NCI-H2107 treated with DMSO at 0.1 percent for 48 hours (cell line): ENCODE results near the gene PRR13.
A peak's percentile ranks its signal among the peaks of the same experiment; 100 is the strongest.

ENCODE experiments used
- DNase-seq: peaks from one replicate; lab custom pipeline; 2025; ENCODE audit not compliant: unreplicated experiment; lab: John Stamatoyannopoulos, UW

PRR13 gene

GRCh38 chr12:53492188-53492587 is 50.7 kb downstream of the PRR13 start:
- DNase-seq: no peak

GRCh38 chr12:53492830-53493609 is 51.5 kb downstream of the PRR13 start:
- peak; percentile 72 for DNase-seq

- DNase-seq: no peak
These were observed 52.3 kb downstream of the PRR13 start for GRCh38 chr12:53493610-53494391.
